Measurements from ENCODE around the gene AHCYL2. TPM values are rescaled to one million over a fixed set of nuclear protein-coding genes. Genes with fewer than 3 reads are reported as not detected.
"Not testable (repeated sequence)": the region's sequence is repeated elsewhere in the genome, so short reads cannot be mapped to it uniquely, and the experiment has no call there.

Gene AHCYL2
- total RNA-seq, 2 experiments from 2014 or later: 16.4 to 17.1 TPM

DNA sequence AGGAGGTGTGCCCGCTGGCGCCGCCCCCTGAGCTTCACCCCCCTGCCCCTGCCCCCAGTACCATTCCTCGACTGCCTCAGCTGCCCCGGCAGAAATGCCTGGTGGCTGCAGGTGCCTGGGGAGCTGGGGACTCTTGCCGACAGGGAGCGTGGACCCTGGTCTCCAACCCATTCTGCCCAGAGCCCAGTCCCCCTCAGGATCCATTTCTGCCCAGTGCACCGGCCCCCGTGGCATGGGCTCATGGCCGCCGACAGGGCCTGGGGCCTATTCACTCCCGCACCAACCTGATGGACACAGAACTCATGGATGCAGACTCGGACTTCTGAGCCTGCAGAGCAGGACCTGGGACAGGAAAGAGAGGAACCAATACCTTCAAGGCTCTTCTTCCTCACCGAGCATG is 12.7 kb upstream of the AHCYL2 start:
- no peak for DNase-seq
- peaks cover 4% of the 10 kb centered on the region for H3K27me3 Mint-ChIP-seq
- intact Hi-C loops (cut with micrococcal nuclease): loop anchor here (5.0 kb wide), 2 partner anchors 120 to 310 kb away; no protein-coding TSS in a partner anchor
- no peaks in the 10 kb centered on the region for H3K4me1 Mint-ChIP-seq (ENCODE audit: low read depth)
- ChIA-PET CTCF (interaction anchor here (0.6 to 4.0 kb wide), 4 partner anchors 16 to 120 kb away, joined by 3 to 66 read pairs (median 4); no protein-coding TSS in a partner anchor), POLR2A (no interaction called here)
- H3K4me3 Mint-ChIP-seq: no peak overlapping the region
- no peaks in the 10 kb centered on the region for H3K9me3 Mint-ChIP-seq
- H3K27ac Mint-ChIP-seq: no peak overlapping the region
- H3K36me3 Mint-ChIP-seq: no peaks in the 10 kb centered on the region

DNA sequence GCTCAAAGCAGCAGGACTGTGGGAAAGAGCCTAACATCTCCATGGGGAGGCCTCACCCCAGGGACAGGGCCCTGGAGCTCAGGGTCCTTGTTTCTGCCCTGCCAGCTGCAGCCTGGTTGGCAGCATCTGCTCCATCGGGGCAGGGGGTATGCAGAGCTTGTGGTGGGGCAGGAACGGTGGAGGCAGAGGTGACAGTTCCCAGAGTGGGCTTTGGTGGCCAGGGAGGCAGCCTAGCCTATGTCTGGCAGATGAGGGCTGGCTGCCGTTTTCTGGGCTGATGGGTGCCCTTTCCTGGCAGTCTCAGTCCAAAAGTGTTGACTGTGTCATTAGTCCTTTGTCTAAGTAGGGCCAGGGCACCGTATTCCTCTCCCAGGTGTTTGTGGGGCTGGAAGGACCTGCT is 12.2 kb upstream of the AHCYL2 start:
- DNase-seq: no peak
- Mint-ChIP-seq H3K4me1 (ENCODE audit: low read depth) (no peaks in the 10 kb centered on the region), H3K9me3 (no peaks in the 10 kb centered on the region), H3K27ac (no peak overlapping the region), H3K4me3 (no peak overlapping the region), H3K27me3 (peaks cover 4% of the 10 kb centered on the region), H3K36me3 (no peaks in the 10 kb centered on the region)
- ChIA-PET POLR2A (no interaction called here), CTCF (interaction anchor here (0.8 to 3.0 kb wide), 2 partner anchors 49 to 86 kb away, joined by 3 to 15 read pairs; no protein-coding TSS in a partner anchor)
- intact Hi-C loops (cut with micrococcal nuclease): loop anchor here (5.0 kb wide), 2 partner anchors 120 to 310 kb away; no protein-coding TSS in a partner anchor

DNA sequence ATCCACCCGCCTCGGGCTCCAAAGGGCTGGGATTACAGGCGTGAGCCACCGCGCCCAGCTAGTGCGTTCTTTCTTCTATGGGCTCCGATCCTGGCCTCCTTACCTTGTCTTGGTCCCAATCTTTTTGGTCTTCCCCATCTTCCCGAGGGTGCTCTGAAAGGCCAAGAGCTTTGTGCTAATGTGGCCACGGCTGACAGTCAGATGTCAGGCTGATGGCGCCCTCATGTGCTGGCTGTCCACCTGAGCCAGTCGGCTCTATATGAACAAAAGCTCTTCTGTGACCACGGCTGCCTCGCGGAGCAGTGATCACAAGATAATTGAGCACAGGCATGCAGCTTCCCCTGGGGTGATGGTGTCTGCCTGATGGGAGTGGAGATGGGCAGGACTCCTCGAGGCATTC is 11.0 kb upstream of the AHCYL2 start:
- intact Hi-C loops (cut with micrococcal nuclease): loop anchor here (5.0 kb wide), 2 partner anchors 122 to 312 kb away; no protein-coding TSS in a partner anchor
- CTCF ChIA-PET: interaction anchor here (0.9 to 3.0 kb wide), 5 partner anchors 8 to 85 kb away, joined by 4 to 15 read pairs (median 4); no protein-coding TSS in a partner anchor
- Mint-ChIP-seq H3K27ac (no peak overlapping the region), H3K36me3 (no peaks in the 10 kb centered on the region), H3K9me3 (no peaks in the 10 kb centered on the region), H3K4me3 (no peak overlapping the region), H3K4me1 (ENCODE audit: low read depth) (no peaks in the 10 kb centered on the region), H3K27me3 (peaks cover 8% of the 10 kb centered on the region)
- DNase-seq: peak; percentile 35
- POLR2A ChIA-PET: no interaction called here

GRCh38 chr7:129215691-129216090 is 9.1 kb upstream of the AHCYL2 start:
- POLR2A ChIA-PET; H3K27me3 Mint-ChIP-seq; H3K4me3 Mint-ChIP-seq; H3K4me1 Mint-ChIP-seq (ENCODE audit: low read depth); H3K9me3 Mint-ChIP-seq; H3K27ac Mint-ChIP-seq; DNase-seq; H3K36me3 Mint-ChIP-seq; intact Hi-C loops (cut with micrococcal nuclease): not testable (repeated sequence)
- CTCF ChIA-PET: interaction anchor here (0.7 to 2.5 kb wide), 2 partner anchors 56 to 216 kb away, joined by 4 to 10 read pairs; no protein-coding TSS in a partner anchor

DNA sequence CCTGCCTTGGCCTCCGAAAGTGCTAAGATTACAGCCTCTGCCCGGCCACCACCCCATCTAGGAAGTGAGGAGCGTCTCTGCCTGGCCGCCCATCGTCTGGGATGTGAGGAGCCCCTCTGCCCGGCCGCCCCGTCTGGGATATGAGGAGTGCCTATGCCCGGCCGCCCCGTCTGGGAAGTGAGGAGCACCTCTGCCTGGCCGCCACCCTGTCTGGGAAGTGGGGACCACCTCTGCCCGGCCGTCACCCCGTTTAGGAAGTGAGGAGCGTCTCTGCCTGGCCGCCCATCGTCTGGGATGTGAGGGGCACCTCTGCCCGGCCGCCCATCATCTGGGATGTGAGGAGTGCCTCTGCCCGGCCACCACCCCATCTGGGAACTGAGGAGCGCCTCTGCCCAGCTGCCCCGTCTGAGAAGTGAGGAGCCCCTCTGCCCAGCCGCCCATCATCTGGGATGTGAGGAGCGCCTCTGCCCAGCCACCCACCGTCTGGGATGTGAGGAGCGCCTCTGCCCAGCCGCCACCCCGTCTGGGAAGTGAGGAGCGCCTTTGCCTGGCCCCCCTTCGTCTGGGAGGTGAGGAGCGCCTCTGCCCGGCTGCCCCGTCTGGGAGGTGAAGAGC is 8.6 kb upstream of the AHCYL2 start:
- H3K4me1 Mint-ChIP-seq (ENCODE audit: low read depth); H3K9me3 Mint-ChIP-seq; POLR2A ChIA-PET; H3K36me3 Mint-ChIP-seq; H3K27ac Mint-ChIP-seq; intact Hi-C loops (cut with micrococcal nuclease); H3K4me3 Mint-ChIP-seq; H3K27me3 Mint-ChIP-seq; DNase-seq: not testable (repeated sequence)
- CTCF ChIA-PET: interaction anchor here (2.5 kb wide), 1 partner anchor 56 kb away, joined by 10 read pairs; no protein-coding TSS in a partner anchor

- ChIA-PET CTCF (interaction anchor here (1.4 to 12.2 kb wide), 15 partner anchors 9 to 427 kb away, joined by 3 to 318 read pairs (median 24); no protein-coding TSS in a partner anchor), POLR2A (interaction anchor here (0.6 kb wide), 1 partner anchor 563 kb away, joined by 5 read pairs; no protein-coding TSS in a partner anchor)
- H3K4me1 Mint-ChIP-seq (ENCODE audit: low read depth); intact Hi-C loops (cut with micrococcal nuclease); H3K4me3 Mint-ChIP-seq; H3K9me3 Mint-ChIP-seq; H3K27ac Mint-ChIP-seq; H3K36me3 Mint-ChIP-seq; DNase-seq; H3K27me3 Mint-ChIP-seq: not testable (repeated sequence)
Measured at GRCh38 chr7:129216821-129217416, 7.9 kb upstream of the AHCYL2 start.

- Mint-ChIP-seq H3K4me3 (no peak overlapping the region), H3K9me3 (no peaks in the 10 kb centered on the region), H3K4me1 (ENCODE audit: low read depth) (peaks cover 9% of the 10 kb centered on the region), H3K27me3 (peaks cover 3% of the 10 kb centered on the region), H3K27ac (no peak overlapping the region), H3K36me3 (no peaks in the 10 kb centered on the region)
- peak; percentile 85 for DNase-seq
- intact Hi-C loops (cut with micrococcal nuclease): loop anchor here (1.0 kb wide), 2 partner anchors 53 to 80 kb away; no protein-coding TSS in a partner anchor
- CTCF ChIA-PET: interaction anchor here (0.6 to 12.2 kb wide), 60 partner anchors 11 to 607 kb away, joined by 3 to 318 read pairs (median 4); partner anchors contain the start of gene STRIP2
- POLR2A ChIA-PET: interaction anchor here (0.7 kb wide), 1 partner anchor 54 kb away, joined by 3 read pairs; no protein-coding TSS in a partner anchor
Measured at GRCh38 chr7:129218514-129219062, 6.2 kb upstream of the AHCYL2 start.

GRCh38 chr7:129219166-129219565 is 5.7 kb upstream of the AHCYL2 start:
- DNase-seq; H3K4me3 Mint-ChIP-seq; H3K27ac Mint-ChIP-seq; H3K9me3 Mint-ChIP-seq; POLR2A ChIA-PET; H3K36me3 Mint-ChIP-seq; H3K27me3 Mint-ChIP-seq; intact Hi-C loops (cut with micrococcal nuclease): not testable (repeated sequence)
- CTCF ChIA-PET: interaction anchor here (0.6 to 12.2 kb wide), 47 partner anchors 11 to 606 kb away, joined by 3 to 318 read pairs (median 5); partner anchors contain the start of gene STRIP2
- H3K4me1 Mint-ChIP-seq (ENCODE audit: low read depth): peaks cover 11% of the 10 kb centered on the region

- ChIA-PET POLR2A (no interaction called here), CTCF (interaction anchor here (1.1 to 12.2 kb wide), 8 partner anchors 9 to 603 kb away, joined by 4 to 318 read pairs (median 6); no protein-coding TSS in a partner anchor)
- Mint-ChIP-seq H3K4me3 (peak overlapping the region; percentile 12), H3K27ac (peak overlapping the region; percentile 52), H3K27me3 (peaks cover 3% of the 10 kb centered on the region), H3K4me1 (ENCODE audit: low read depth) (peaks cover 26% of the 10 kb centered on the region), H3K9me3 (no peaks in the 10 kb centered on the region), H3K36me3 (no peaks in the 10 kb centered on the region)
- DNase-seq: no peak
- intact Hi-C loops (cut with micrococcal nuclease): loop anchor here (5.0 to 10.0 kb wide), 2 partner anchors 253 to 390 kb away; partner anchors contain the start of gene NRF1
Measured at GRCh38 chr7:129222064-129222463, 2.8 kb upstream of the AHCYL2 start.

DNA sequence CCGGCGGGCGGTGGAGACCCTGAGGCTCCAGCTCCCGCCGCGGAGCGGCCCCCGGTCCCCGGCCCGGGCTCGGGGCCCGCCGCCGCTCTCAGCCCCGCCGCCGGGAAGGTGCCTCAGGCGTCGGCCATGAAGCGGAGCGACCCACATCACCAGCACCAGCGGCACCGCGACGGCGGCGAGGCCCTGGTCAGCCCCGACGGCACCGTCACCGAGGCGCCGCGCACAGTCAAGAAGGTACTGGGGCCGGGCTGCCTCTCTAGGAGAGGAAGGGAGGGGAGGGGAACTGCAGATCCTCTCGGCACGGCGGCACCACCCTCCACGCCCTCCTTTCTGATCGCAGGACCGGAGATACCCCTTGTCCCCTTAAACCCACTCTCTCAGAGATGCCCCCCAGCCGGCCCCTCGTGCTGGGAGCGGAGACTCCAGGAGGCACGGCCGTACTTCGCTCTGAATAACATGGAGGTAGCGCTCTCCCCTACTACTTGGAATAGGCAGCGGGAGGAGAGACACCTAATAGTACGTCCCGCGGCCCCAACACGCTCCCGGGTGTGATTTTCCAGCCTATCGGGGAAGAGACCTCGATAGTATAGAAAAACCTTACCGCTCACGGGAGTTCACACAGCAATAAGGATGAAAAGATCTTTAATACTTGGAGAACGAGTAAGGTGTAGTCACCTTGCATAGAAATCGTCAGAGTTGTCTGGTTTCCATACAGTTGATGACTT is 538 bp downstream of the AHCYL2 start:
- H3K9me3 Mint-ChIP-seq: no peaks in the 10 kb centered on the region
- intact Hi-C loops (cut with micrococcal nuclease): loop anchor here (1.0 to 10.0 kb wide), 2 partner anchors 34 to 249 kb away; no protein-coding TSS in a partner anchor
- POLR2A ChIA-PET: interaction anchor here (1.0 to 1.5 kb wide), 2 partner anchors 171 to 362 kb away, joined by 3 read pairs; partner anchors contain the start of gene TNPO3

GRCh38 chr7:129225931-129226572 is 1.2 kb downstream of the AHCYL2 start:
- Mint-ChIP-seq H3K27me3 (no peaks in the 10 kb centered on the region), H3K36me3 (no peaks in the 10 kb centered on the region), H3K27ac (no peak overlapping the region), H3K4me3 (peak overlapping the region; percentile 87), H3K4me1 (ENCODE audit: low read depth) (peaks cover 27% of the 10 kb centered on the region), H3K9me3 (no peaks in the 10 kb centered on the region)
- no peak for DNase-seq
- intact Hi-C loops (cut with micrococcal nuclease): loop anchor here (1.0 to 10.0 kb wide), 2 partner anchors 33 to 249 kb away; no protein-coding TSS in a partner anchor
- POLR2A ChIA-PET: interaction anchor here (0.6 kb wide), 1 partner anchor 768 kb away, joined by 3 read pairs; no protein-coding TSS in a partner anchor
- CTCF ChIA-PET: interaction anchor here (1.2 to 12.2 kb wide), 4 partner anchors 45 to 604 kb away, joined by 3 to 318 read pairs (median 6); no protein-coding TSS in a partner anchor

More for the DNA sequence above, 538 bp downstream of the AHCYL2 start:
- H3K27me3 Mint-ChIP-seq: no peaks in the 10 kb centered on the region
- CTCF ChIA-PET: interaction anchor here (1.0 to 12.2 kb wide), 5 partner anchors 14 to 73 kb away, joined by 4 to 318 read pairs (median 5); no protein-coding TSS in a partner anchor
- DNase-seq: peak; percentile 72
- H3K4me3 Mint-ChIP-seq: peak overlapping the region; percentile 87
- no peaks in the 10 kb centered on the region for H3K36me3 Mint-ChIP-seq
- peaks cover 27% of the 10 kb centered on the region for H3K4me1 Mint-ChIP-seq (ENCODE audit: low read depth)
- H3K27ac Mint-ChIP-seq: peak overlapping the region; percentile 45

Data from activated CD4-positive, alpha-beta memory T cell treated with anti-CD3 and anti-CD28 coated beads for 36 hours (primary cell).